Coronary artery (tissue), 2 donors: Measurements from ENCODE around the gene MORN1.

Experiments
- DNase-seq: peaks from one replicate; pipeline ENCODE4 v3.0.0-alpha.2; 2017; ENCODE audit warnings: low spot score
- H3K27ac ChIP-seq, 2 donors: fragments of 200-600 bp; sonication (generic); one replicate each; pipeline ENCODE4 v1.5.1; 2016 to 2019
- H3K4me3 ChIP-seq: fragments of 200-600 bp; sonication (generic); 2 replicates; pipeline ENCODE4 v1.5.1; 2016; ENCODE audit warnings: mild to moderate bottlenecking, moderate library complexity
- TF ChIP-seq, protein P1 (sequence below): fragments of 200-600 bp; sonication (generic); IDR thresholded peaks from one replicate; pipeline ENCODE4 v1.5.1; 2019; ENCODE audit warnings: antibody characterized with exemption

MORN1 gene

DNA sequence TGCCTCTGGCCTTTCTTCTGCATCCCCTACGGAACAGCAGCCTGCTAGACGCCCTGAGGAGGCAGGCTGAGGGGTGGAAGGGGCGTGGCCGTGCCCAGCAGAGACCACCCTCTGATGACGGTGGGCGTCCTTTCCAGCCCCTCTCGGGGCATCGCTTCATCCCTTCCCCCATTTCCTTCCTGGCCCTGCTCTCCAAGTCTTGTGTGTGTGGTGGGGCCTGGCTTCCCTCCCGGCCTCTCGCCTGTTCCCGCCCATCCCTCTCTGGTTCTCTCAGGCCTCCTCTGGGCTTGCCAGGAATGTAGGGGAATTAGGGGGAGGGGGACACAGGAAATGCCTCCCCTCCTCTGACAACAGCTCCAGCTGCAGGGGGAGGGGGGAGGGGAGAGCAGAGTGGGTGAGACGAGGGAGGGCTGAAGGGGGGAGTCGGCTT is 112.1 kb downstream of the MORN1 start:
- TF ChIP-seq, protein P1, sequence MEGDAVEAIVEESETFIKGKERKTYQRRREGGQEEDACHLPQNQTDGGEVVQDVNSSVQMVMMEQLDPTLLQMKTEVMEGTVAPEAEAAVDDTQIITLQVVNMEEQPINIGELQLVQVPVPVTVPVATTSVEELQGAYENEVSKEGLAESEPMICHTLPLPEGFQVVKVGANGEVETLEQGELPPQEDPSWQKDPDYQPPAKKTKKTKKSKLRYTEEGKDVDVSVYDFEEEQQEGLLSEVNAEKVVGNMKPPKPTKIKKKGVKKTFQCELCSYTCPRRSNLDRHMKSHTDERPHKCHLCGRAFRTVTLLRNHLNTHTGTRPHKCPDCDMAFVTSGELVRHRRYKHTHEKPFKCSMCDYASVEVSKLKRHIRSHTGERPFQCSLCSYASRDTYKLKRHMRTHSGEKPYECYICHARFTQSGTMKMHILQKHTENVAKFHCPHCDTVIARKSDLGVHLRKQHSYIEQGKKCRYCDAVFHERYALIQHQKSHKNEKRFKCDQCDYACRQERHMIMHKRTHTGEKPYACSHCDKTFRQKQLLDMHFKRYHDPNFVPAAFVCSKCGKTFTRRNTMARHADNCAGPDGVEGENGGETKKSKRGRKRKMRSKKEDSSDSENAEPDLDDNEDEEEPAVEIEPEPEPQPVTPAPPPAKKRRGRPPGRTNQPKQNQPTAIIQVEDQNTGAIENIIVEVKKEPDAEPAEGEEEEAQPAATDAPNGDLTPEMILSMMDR: no peak
- H3K27ac ChIP-seq: peak overlapping the region; percentile 2 to 59
- no peak for DNase-seq
- peak overlapping the region; percentile 14 for H3K4me3 ChIP-seq

DNA sequence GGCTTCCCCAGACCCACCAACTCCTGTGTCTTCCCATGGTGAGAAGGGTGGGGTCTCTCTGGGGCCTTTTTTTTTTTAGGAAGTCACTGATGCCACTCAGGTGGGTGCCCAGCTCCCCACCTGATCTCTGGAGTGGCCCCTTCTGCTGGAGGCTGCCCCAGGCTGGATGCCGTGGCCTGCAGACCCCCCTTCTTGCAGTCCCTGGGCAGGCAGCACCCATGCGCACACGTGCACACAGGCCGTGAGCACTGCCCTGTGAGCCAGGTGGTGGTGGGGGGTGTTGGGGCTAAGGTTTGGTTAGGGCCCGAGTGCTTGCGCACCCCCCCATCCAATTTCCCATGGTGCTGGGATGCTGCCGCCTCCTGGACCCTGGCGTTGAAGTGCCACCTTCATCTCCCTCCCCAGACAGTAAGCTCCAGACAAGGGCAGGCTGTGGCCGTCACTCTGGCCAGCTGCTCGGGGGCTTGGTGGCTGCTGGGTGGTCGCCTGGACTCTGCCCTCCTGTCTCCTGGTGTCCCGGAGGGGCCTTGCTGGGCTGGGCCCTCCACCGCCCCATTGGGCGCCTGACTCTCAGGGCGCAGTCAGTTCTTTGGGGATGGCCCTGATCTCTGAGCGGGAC is 112.7 kb downstream of the MORN1 start:
- DNase-seq: no peak
- TF ChIP-seq, protein P1: no peak
- H3K27ac ChIP-seq: peak overlapping the region; percentile 2 to 59
- H3K4me3 ChIP-seq: peak overlapping the region; percentile 14

DNA sequence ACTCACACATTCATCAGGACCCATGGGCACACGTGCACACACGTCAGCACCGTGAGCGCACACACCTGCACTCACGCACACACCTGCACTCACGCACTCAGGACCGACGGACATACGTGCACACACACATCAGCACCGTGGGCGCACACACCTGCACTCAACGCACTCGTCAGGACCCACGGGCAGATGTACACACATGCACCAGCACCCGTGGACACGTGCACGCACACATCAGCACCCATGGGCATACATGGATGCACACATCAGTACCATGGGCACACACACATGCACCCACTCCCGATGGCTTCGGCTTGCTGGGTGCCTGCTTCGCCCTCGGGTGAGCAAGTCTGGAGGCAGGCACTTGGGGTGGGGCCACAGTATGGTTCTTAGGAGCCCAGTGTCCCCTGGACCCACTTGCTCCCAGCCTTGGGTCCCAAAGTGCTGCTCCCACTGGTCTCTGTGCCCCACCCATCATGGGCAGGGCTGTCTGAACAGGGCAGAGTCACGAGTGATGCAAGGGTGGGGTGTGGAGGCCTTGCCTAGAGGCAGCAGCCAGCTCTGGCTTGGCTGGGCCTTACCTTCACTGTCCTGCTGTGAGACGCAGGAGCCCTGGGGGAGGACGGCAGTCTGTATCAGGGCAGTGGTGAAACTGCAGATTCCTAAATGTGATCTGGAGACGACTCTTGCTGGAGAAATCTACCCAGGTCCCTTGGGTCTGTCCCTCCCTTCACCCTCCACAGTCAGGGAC is 113.4 kb downstream of the MORN1 start:
- Histone ChIP-seq H3K4me3 (peak overlapping the region; percentile 10), H3K27ac (peak overlapping the region; percentile 2 to 59)
- TF ChIP-seq, protein P1: no peak
- DNase-seq: no peak

DNA sequence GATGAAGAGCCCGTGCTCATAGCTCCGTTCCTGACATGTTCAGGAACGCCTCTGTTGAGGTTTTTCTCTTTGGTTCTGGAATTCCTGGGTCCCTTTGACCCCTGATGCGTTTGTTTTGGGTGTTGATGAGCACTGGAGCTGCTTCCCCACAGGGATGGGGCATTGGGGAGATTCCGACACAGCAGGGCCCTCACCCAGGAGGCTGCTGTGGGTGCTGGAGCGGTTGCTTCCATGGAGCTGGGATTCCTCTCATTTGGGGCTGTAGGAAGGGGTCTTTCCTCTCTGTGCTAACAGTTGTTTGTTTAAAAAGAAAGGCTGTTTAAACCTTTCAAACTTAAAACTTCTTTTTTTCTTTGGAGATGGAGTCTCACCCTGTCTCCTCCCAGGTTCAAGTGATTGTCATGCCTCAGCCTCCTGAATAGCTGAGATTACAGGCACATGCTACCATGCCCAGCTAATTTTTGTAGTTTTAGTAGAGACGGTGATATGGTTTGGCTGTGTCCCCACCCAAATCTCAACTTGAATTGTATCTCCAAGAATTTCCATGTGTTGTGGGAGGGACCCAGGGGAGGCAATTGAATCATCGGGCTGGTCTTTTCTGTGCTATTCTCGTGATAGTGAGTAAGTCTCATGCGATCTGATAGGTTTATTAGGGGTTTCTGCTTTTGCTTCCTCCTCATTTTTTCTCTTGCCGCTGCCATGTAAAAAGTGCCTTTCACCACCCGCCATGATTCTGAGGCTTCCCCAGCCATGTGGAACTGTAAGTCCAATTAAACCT is 114.4 kb downstream of the MORN1 start:
- Histone ChIP-seq H3K27ac (peak overlapping the region in 1 of 2 donors; percentile 68), H3K4me3 (no peak overlapping the region)
- TF ChIP-seq, protein P1: no peak

DNA sequence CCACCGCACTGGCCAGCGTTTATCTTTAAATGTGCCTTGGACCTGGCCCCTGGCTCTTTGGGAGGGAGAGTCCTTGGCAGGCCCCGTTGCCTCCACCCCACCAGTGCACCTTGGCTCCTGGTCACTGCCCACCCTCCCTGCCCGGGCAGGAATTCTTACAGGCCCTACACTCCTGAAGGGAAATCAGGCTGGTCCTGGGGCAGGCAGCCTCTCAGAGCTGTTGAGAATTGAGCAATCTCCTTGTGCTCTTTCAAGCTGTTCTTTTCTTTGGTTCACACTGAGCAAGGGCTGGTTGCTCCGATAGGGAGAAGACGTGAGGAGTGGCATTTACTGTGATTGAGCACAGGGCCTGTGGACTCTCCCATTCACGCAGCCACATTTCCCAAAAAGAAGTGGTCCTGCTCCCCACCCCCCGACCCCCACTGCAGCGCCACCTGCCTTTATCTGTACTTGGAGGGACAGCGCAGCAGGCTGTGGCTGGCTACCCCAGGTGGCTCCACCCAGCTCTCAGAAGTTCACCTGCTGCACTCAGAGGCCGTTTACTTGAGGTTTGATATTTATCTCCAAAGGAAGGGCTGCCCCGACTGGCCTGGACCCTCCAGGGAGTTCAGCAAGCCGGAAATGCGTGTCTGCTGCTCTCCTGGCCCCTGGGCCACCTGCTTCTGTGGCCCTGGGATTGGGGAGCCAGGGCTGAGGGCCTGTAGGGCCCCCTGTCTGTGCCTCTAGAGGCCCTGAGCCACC is 115.4 kb downstream of the MORN1 start:
- TF ChIP-seq, protein P1: no peak
- DNase-seq: no peak
- H3K27ac ChIP-seq: peak overlapping the region; percentile 8 to 68
- H3K4me3 ChIP-seq: peak overlapping the region; percentile 33

More for the DNA sequence above, 114.4 kb downstream of the MORN1 start:
- no peak for DNase-seq

DNA sequence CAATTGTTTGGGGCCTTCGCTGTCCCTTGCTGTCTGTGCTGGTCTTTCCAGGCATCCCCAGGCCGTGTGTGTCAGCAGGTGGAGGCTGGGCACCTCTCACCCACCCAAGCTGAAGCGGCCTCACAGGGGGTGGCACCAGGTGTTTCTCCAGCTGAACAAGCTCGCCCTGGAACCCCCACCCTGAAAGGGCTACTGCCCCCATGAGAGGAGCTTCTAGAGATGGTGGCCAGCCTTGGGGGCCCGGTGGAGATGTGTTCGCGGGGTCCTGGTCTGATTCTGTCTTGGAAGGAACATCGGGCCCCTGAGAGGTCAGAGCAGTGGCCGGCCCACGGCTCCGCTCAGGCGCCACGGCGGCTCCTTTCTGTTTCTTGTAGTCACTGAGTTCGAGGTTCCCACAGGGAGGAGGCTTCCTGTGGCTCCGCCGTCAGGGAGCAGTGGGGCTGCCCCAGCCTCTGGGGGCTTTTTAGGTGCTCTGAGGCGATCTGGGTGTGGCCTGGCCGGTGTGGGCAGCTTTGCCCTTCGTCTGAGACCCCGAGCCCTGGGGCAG is 116.4 kb downstream of the MORN1 start:
- DNase-seq: no peak
- TF ChIP-seq, protein P1: no peak
- H3K4me3 ChIP-seq: no peak overlapping the region
- peak overlapping the region; percentile 8 to 68 for H3K27ac ChIP-seq
